ENCODE data around the gene OR4K13. TPM values are rescaled to one million over a fixed set of nuclear protein-coding genes. Genes with fewer than 3 reads are reported as not detected.

OR4K13 gene
- total RNA-seq, 1 donor from 2014 or later, result not detected

DNA sequence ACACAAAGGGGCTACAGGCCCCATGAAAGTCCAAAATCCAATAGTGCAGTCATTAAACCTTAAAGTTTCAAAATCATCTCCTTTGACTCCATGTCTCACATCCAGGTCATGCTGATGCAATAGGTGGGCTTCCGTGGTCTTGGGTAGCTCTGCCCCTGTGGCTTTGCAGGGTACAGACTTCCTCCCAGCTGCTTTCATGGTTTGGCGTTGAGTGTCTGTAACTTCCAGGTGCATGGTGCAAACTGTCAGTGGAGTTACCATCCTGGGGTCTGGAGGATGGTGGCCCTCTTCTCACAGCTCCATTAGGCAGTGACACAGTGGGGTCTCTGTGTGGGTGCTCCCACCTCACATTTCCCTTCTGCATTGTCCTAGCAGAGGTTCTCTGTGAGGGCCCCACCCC, 42.4 kb downstream of the OR4K13 start:
- no peak for DNase-seq (ENCODE audit: low spot score, unreplicated experiment)
- no peak overlapping the region for H3K4me3 Mint-ChIP-seq (ENCODE audit: low read depth)
- peaks cover 73% of the 10 kb centered on the region for H3K9me3 Mint-ChIP-seq (ENCODE audit: low read depth)
- TF ChIP-seq CTCF (IDR thresholded peaks at IDR 0.05; ENCODE audit: unreplicated experiment), result no peak
- H3K27me3 Mint-ChIP-seq, result no peaks in the 10 kb centered on the region
- H3K36me3 Mint-ChIP-seq (ENCODE audit: insufficient read depth), result peaks cover 2% of the 10 kb centered on the region
- H3K4me1 Mint-ChIP-seq (ENCODE audit: low read depth), result no peaks in the 10 kb centered on the region
- no peak overlapping the region for H3K27ac Mint-ChIP-seq

Other genes with a start within 250 kb of the OR4K13 start
- not detected in 2 replicates for gene OR4N2, start 232.3 kb downstream of the OR4K13 start, total RNA-seq
- not detected in 2 replicates for gene OR4K2, start 160.9 kb downstream of the OR4K13 start, total RNA-seq
- gene OR4K5, start 115.4 kb downstream of the OR4K13 start, total RNA-seq, result not detected in 2 replicates
- not detected in 2 replicates for gene OR4K1, start 105.1 kb downstream of the OR4K13 start, total RNA-seq
- gene OR4K15, start 60.4 kb downstream of the OR4K13 start, total RNA-seq, result not detected in 2 replicates
- not detected in 2 replicates for gene OR4Q2, start 33.9 kb downstream of the OR4K13 start, total RNA-seq
- gene OR4K14, start 16.7 kb downstream of the OR4K13 start, total RNA-seq, result not detected in 2 replicates
- gene OR4L1, start 24.0 kb upstream of the OR4K13 start, total RNA-seq, result not detected in 2 replicates
- not detected in 2 replicates for gene OR4K17, start 74.7 kb upstream of the OR4K13 start, total RNA-seq
- gene OR4N5, start 102.8 kb upstream of the OR4K13 start, total RNA-seq, result not detected in 2 replicates
- not detected in 2 replicates for gene OR11G2, start 154.9 kb upstream of the OR4K13 start, total RNA-seq
- not detected in 2 replicates for gene OR11H6, start 187.7 kb upstream of the OR4K13 start, total RNA-seq
- not detected in 2 replicates for gene OR11H7, start 192.9 kb upstream of the OR4K13 start, total RNA-seq
- not detected in 2 replicates for gene OR11H4, start 203.2 kb upstream of the OR4K13 start, total RNA-seq